ENCODE results near the gene PARD6G.

PARD6G gene

DNA sequence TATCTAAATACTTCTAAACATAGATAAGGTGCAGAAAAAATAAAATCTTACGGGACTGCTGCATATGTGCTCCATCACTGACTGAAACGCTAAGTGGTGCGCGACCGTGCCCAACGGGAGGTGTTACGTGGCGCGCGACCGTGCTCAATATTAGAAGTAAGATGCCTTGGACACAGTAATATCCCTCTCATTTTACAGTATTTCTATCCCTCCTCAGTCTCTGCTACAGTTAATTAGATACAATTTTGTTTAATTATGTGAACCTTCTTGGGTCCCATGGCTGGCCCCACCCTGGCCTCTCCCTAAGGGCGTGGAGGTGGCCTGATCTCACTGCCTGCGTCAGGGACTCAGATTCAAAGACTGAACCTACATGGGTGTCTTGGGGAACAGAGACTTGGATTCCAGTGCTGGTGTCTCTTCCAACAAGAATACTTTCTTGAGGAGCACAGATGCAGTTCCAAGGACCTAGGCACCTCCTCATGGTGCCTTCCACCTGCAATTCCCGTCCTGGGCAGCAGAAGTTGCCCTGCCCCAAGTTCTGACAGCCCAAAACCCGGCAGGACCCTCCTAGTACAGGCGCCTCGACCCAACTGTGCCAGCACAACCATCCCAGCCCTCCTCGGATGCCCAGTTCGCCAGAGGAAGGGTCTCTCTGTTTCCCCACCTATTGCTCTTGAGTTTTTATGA, 59.2 kb downstream of the PARD6G start:
- no peak for FAIRE-seq

DNA sequence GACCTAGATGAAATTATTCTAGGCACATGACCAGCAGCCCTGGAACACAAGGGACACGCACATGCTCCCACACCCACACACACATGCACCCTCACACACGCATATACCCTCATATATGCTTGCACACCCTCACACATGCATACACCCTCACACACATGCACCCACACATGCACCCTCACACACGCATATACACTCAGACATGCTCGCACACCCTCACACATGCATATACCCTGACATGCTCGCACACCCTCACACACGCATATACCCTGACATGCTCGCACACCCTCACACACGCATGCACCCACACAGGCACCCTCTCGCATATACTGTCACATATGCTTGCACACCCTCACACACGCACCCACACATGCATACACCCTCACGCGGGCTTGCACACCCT, 61.8 kb downstream of the PARD6G start:
- FAIRE-seq = no peak

DNA sequence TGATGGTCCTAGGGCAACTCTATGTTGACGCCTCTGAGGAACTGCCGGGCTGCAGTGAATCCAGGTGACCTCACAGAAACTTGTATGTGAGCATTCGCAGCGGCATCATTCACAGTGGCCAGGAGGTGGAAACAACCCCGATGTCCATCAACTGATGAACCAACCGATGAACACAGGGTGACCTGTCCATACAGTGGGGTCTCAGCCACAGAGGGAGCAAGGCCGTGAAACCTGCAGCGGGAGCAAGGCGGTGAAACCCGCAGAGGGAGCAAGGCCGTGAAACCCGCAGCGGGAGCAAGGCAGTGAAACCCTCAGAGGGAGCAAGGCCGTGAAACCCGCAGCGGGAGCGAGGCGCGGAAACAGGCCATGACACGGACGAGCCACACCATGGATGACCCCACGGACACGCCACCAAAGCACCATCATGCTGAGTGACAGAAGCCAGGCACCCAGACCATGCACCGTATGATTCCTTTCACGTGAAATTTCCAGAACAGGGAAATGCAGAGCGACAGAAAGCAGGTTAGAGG, 63.0 kb downstream of the PARD6G start:
- FAIRE-seq = no peak

DNA sequence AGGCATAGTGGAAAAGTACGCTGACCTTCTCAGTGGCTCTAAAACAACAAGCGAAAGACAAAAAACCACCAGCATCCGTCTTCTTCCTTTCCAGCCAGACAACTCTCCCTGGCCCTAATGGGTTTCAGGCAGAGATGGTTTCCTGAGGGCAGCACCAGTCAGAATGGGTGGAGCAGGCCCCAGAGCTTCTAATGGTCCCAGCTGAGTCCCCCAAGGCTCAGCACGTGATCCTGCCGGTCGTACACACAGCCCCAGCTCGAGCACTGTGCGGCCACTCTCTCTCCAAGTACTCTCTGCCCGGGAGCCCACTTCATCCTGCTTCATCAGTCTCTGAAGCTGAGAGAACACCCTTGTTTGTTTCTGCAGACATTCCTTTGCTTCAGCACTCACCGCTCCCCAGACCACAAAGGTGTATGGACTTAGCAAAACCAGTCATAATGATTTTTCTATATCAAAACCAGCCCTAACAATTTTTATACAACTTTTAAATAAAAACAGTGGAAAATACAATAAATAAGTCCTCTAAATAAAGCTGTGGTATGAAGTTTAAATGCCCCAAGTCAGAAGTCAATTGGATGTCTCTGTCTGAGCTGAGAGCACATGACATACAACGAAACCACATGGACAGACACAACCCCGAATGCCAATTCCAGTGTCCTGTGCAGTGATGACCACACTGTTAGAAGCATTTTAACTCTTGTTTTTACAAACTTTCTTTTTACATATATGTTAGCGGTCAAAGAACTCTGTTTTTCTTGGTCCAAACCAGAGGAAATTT, 63.9 kb downstream of the PARD6G start:
- no peak for FAIRE-seq

DNA sequence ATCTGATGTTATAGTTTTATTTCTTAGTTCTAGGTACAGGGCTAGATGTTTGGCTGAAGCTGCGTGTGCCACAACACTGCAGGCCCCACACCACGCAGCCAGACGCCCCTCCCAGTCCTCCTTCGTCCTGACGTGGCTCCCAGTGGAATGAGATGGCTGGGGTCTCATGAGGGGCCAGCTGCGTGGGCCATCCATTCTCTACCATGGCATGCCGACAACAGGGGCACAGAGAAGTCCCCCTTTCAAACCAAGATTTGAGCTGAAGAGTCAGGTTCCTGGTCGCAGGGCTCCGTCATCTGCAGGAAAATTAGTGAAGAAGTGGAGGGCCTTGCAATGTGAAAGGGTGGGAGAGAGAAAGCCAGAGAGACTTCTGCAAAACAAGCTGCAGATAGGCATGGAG, 64.5 kb downstream of the PARD6G start:
- FAIRE-seq = no peak

DNA sequence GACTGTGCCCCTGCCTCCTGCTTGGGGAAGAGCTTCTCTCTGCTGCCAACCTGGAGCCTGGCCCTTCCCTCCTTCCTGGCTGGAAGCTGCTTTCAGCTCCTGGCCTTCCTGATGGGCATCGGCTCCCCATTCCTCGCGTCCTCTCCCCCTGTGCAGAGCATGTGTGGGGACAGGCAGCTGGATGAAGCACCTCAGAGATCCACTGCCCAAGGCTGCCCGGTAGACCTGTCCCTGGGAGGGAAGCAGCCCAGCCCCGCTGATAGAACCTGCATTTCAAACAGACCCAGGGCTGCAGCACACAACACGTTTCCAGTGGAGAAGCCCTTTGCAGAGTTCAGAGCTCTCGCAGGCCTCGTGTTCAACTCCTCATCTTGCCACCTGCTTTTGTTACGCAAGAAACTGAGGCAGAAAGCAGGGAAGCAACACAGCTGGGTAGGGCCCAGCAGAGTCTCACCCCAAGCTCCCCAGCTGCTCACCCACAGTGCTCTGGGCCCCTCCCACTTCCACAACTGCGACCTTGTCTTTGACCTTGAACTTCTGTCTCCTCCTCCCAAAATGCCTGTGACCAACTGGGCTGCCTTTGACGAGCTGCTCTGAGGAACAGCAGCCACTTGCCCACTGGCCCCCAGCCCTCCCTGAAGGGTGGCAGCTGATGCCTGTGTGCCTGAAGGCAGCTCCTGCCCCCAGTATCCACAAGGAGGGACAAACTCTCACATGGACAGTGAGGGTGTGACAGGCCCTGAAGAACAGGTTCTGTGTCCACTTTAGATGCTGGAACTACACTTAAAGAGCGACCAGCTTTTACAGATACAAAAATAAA, 65.5 kb downstream of the PARD6G start:
- no peak for FAIRE-seq

DNA sequence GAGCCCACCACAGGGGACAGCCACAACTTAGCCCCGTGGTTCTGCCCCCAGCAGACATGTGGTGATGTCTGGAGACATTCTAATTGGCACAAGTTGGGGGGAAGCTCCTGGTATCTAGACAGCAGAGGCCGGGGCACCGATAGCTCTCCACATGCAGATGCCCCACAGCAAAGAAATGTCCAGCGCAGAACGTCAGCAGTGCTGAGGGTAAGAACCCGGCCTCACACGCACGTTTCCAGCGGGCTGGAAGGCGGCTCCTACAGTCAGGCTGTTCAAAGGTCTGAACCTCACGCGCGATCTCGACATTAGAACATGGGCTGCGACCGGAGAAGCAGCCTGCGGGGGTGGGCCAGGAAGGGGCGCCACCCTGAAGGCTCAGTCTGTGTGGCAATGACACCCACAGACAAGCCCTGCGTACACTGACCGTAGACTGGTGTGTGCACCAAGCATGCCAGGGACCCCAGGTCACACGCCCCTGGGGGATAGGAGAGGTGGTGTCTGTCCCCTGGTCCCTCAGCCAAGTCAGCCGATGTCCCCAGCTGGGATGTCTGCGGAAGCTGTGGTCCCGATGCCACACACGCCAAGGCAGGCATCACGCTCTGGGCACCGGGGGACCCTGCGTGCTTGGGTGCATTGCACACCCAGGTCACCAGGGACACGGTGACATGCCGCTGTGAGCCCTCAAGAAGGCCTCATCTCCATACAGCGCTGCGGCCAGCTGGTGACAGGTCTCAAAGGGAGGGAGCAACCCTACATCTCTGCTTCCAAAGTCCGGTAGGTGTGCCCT, 66.3 kb downstream of the PARD6G start:
- FAIRE-seq = no peak

DNA sequence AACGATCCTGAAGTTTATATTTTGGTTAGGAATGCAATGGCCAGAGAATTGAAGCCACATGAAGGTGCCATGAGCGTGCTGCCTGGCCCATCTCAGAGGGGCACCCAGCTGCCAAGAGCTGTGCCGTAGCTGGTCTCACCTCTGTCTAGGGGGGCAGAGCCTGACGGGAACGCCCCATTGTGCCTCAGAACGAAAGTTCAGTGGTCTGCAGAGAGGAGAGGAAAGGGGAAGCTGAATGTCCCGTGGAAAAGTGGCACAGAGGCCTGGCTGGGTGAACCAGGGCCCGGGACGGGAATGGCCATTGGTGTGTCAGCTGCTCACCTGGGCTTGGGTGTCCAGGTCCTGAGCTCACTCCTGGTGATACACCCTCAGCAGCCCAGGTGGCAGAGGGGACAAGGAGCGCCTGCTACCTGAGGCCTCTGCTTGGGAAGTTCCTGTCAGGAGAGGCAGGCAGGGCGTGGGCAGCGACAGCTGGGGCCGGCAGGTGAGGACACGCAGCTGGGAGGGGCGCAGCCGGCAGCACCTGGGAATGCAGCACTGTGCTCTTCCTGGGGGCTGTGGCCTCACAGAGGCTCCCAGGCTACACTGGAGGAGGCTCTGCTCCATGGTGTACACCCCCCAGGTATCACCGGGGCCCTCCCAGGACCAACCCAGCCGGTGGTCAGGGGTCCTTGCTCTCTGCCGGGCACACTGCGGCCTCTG, 67.3 kb downstream of the PARD6G start:
- no peak for FAIRE-seq

DNA sequence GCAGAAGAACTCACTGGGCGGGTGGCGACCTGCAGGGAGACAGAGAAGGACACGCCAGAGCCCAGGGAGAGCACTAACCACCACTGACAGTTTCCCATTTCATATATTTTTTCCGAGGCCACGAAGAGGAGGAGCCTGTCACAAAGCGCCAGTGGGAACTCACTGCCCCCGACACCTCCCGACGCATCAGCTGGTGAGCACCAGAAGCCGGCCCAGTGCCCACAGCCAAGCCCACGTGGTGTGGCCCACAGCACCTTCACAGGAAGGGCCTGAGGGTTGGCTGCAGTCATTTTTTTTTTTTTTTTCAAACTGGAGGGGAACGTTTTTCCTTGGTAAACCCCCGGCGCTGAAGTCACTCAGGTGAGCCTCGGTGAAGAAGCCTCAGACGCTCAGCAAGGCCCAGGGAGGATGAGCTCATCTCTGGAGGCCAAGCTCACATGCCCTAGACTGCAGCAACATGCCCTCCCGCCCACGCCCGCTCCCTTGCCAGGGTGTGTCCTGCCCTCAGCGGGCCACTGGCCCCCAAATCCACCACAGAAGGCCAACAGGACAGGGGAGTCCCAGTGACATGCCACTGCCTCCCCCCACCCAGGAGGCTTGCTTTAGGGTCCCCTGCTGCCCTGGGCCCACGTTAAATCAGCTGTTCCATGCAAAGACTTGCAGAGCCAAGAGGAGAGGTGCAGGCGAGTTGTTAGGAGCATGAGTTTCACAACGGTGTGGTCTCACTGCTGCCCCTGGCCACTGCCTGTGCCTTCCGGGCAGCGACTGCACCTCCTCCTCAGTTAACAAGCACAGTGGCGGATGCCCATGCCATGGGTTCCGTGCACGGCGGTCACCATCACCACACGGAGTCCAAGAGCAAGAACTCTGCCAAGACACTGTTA, 68.1 kb downstream of the PARD6G start:
- FAIRE-seq = no peak

DNA sequence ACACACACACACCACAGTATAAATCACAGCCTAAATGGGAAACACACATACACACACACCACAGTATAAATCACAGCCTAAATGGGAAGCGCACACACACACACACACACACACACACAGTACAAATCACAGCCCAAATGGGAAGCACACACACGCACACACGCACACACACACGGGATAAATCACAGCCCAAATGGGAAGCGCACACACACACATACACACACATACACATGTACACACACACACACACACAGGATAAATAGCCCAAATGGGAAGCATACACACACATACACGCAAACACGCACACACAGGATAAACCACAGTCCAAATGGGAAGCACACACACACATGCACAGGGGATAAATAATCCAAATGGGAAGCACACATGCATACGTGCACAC, 70.2 kb downstream of the PARD6G start:
- FAIRE-seq = no peak

DNA sequence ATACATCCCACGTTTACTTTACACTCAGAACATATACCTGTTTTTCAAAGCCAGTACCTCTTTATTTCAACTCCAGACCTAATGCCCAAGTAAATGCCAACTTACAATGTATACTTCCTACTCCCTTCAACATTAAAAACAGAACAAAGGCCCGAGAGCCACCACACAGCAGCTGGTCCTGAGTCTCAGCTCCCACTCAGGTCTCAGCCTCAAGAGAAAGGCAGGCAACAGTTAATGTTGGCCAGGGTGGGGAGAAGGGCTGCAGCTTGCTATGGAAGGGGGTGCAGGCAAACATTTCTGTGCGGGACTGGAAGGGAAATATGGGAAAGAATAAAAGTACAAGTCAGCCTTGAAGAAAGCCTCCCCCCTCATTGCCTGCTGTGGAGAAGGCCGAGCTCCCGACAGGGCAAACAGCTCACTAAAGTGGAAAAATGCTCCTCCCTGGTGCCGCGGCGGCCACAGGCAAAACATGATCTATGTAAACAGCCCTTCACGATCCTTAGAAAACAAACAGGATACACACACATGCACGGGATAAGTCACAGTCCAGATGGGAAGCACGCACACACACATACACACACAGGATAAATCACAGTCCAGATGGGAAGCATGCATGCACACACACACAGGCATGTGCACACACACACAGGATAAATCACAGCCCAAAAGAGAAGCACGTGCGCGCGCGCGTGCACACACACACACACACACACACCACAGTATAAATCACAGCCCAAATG, 70.8 kb downstream of the PARD6G start:
- FAIRE-seq = no peak

DNA sequence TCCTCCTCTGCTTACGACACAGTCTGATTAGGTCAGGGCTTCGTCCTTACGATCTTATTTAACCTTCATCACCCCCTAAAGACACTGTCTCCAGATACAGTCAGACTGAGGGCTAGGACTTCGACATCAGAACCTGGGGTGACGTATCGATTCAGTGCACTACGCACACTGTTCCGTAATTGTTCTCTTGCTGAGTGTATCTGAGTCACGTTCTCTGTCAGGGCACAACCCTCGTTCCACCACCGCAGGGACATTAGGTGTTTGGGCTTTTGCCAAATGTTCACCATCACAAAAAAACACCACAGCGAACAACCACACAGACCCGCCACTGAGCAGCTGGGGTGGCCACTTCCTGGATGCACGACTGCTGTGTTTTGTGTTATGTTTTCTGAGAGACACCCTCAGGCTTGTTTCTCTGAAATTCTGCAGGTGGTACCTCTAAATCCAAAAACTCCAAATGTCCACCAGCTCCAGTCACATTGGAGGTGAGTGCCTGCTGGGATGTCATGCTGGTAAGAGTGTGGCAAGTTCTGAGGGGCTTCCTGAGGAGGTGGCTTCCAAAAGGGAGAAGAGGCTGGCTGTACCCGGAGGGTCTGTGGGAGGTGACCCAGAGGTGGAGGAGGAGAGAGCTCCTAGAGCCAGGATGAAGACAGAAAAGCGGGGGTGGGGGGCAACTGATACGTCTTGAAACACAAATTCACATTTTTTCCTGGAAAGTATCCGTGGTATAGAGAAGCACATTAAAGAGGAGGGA, 71.7 kb downstream of the PARD6G start:
- FAIRE-seq = no peak

DNA sequence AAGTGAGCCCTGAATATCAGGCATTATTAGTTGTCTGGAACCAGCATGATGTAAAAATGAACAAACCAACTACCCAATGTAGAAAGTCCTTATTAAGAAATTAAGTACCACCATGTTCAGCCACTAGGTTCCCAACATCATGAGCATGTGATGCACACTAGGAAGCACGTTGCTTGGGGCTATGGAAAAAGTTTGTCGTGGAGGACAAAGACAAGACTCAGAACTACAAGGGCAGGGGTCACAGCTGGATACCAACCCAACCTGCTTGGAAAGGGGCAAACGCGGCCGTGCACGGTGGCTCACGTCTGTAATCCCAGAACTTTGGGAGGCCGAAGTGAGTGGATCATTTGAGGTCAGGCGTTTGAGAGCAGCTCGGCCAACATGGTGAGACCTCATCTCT, 74.3 kb downstream of the PARD6G start:
- no peak for FAIRE-seq

DNA sequence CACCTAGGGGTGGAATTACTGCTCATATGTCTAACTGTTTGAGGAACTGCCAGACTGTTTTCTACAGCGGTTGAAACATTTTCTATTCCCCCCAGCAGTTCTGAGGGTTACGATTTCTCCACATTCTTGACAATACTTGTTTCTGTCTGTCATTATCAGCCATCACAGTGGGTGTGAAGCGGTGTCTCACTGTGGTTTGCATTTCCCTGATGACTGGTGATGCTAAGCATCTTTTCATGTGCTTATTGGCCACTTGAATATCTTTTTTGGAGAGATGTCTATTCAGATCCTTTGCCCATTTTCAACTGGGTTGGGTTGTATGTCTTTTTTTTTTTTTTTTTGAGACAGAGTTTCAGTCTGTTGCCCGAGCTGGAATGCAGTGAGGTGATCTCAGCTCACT, 75.3 kb downstream of the PARD6G start:
- no peak for FAIRE-seq

DNA sequence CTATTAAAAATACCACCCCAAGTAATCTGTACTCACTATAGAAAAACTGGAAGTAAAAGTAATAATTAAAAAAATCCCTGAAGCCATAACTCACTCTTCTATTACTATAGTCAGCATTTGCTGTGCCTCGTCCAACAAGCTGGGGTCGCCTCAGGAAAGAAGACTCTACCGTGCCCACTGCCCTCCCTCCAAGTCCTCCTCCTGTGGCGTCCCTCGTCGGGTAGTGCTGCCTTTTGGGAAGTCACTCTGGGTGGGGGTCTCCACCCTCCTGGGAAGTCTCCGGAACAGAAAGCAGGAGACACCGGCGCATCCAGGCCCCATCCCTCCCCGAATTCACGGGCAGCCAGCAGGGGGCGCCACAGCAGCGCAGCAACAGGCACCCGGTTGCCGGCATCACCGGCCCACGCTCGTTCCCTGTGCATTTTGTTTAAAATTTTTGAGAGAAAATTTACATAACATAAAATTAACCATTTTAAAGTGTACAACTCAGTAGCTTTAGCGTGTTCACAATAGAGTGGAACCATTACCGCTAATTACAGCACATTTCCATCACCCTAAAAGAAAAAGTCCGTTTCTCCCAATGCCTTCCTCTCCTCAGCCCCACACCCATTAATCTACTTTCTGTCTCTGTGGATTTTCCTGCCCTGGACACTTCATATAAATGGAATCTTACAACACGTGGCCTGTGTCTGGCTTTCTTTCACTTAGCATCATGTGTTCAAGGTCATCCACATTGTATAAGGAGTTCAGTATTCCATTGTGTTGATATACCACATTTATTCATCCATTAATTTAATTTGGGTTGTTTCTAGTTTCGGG, 76.1 kb downstream of the PARD6G start:
- FAIRE-seq = no peak

DNA sequence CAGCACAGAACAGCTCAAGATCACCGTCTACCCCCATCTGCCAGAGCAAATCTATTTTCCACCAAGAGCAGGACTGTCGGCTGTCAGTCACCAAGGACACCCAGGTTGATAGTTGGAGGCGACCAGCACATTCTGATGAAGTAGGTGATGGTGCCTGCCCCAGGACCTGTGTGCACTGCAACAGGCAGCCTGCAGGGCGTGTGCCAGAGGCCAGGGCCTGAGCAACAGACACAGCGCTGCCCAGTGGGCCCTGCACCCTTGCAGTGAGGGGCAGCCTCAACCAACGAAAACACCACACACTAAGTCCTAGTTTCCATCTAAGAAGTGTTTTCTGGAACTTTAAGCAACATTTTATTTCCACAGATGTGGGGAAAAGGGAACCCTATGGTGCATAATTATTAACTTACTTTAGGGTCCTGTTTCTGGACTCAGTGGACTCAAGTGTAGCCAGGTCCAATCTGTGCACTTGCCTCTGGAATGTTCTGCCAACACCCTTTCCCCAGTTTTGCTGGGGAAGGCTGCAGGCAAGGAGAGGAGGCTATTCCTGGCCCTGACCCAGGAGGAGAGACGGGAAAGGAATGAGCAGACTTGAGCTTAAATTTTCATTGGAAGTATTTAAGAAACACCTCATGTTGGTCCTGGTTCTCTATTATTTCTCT, 76.8 kb downstream of the PARD6G start:
- no peak for FAIRE-seq

DNA sequence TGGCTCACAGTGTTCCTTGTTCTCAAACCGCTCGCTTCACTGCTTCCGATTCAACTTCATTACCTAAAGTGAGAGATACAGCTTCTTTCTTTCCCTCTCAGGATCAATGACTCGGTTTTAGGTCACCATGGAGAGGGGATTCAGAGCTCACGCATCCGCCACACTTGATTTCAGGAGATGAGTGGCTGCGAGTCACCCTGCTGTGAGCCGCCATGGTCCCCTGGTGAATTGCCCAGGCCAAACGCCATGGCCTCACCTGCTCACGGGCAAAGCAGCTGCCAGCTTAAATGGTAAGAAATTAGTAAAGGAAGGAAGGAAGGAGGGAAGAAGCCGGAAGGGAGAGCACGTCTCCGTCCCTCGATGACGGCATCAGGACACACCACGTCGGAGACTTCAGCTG, 77.7 kb downstream of the PARD6G start:
- no peak for FAIRE-seq

DNA sequence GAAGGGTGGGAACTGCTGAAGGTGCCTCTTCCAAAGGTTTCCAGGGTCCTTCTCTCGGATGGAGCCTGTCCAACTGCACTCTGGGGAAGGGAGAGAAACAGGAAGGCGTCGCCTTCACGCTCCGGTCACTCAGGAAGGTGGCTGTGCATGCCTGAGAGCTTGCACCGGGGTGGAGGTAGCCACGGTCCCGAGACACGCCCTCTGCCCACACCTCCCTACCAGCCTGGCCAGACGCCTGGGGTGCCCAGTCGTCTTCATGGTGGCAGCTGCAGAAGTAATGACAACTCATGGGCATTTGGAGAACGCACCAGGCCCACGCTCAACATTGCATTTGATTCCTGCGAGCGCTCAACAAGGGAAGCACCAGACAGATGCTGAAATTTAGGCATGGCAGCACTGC, 78.3 kb downstream of the PARD6G start:
- no peak for FAIRE-seq
